Measurements from ENCODE around the gene MRPS25. TPM values are rescaled to one million over a fixed set of nuclear protein-coding genes. Genes with fewer than 3 reads are reported as not detected.

The MRPS25 gene
- total RNA-seq, 4 donors from 2014 or later, result 11.9 to 28.6 (median 23.5) TPM

DNA sequence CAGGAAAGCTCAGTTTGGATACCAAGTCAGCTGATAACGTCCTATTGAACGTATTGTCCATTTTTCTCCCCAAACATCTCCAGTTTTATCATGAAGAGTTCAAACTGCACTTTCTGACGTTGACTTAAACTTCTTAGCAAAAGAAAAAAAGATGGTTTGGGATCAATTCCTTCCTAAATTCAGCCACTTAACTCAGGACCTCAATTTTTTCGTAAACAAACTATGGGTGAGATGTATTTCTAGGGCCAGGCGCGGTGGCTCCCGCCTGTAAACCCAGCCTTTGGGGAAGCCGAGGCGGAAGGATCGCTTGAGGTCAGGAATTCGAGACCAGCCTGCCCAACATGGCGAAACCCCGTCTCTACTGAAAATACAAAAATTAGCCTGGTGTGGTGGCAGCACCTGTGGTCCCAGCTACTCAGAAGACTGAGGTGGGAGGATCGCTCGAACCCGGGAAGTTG, 464 bp upstream of the MRPS25 start:
- TF ChIP-seq, protein P1, sequence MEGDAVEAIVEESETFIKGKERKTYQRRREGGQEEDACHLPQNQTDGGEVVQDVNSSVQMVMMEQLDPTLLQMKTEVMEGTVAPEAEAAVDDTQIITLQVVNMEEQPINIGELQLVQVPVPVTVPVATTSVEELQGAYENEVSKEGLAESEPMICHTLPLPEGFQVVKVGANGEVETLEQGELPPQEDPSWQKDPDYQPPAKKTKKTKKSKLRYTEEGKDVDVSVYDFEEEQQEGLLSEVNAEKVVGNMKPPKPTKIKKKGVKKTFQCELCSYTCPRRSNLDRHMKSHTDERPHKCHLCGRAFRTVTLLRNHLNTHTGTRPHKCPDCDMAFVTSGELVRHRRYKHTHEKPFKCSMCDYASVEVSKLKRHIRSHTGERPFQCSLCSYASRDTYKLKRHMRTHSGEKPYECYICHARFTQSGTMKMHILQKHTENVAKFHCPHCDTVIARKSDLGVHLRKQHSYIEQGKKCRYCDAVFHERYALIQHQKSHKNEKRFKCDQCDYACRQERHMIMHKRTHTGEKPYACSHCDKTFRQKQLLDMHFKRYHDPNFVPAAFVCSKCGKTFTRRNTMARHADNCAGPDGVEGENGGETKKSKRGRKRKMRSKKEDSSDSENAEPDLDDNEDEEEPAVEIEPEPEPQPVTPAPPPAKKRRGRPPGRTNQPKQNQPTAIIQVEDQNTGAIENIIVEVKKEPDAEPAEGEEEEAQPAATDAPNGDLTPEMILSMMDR (IDR thresholded peaks at IDR 0.05; ENCODE audit: low read depth), result no peak

DNA sequence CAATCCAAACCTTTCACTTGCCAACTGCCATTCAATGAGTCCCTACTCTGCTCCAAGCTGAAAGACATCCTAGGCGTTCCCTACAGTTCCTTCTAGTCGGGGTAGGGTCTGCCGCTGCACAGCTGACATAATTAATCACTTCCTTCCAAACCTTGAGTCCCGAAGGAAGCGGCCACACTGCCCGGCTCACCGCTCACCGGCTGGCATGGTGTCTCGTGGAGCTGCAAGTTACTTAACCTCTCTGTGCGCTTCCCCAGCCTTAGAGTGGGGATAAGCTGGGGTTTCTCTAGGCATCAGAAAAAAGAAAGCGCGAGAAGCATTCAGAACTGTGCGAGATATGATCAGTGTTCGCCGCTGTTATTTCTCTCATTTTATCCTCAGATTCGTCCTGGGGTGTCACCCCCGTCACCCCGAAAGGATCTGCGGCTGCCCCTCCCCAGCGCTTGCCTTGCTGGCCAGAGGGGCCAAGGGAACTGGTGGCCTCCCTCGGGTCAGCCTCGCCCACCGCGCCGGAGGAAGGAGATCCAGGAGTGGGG, 748 bp downstream of the MRPS25 start:
- TF ChIP-seq, protein P1 (IDR thresholded peaks at IDR 0.05; ENCODE audit: low read depth), result no peak

DNA sequence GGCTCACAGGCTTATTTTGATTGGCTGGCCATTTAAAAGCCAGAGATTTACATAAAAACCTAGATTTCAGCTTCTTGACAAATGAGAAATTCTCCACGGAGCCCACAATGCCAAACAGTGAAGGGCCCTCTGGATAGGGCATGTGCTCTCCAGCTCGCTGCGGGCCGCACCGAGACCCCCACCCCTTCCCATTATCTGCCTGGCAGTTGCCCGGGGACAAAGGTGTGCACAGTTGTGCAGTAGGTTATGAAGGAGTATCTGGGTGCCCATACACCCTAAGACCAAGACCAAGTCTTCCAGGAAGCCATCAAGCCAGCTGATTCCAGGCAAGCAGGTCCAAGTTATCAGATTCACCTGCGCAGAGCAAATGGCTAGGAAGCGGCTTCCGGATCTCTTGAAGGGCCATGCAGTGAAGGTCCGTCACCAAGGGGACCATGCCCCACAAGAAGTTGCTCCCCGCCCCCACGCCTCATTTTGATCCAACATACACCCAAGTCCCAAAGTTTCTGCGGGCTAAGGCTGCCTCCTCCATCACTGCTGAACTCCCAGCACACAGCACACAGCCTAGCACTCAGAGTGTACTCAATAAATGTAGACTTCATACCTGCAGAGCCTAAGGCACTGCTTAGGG, 1.3 kb downstream of the MRPS25 start:
- TF ChIP-seq, protein P1 (IDR thresholded peaks at IDR 0.05; ENCODE audit: low read depth), result no peak

DNA sequence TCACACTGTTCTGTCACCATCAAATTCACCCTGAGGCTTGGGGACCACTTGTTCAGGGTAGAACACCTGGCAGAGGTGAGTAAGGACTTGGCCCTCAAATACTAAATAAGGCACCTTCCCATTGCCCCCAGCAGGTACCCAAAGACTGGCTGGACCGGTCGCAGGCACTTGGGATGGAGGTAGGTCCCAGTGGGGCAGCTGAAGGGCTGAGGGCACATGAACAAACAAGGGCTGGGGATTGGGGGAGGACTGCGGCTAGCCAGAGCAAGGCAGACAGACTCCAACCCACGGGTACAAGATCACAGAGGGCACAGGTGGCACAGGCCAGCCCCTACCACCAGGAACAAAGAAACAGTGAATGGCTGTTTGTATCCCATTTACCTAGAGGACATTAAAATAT, 1.9 kb downstream of the MRPS25 start:
- TF ChIP-seq, protein P1 (IDR thresholded peaks at IDR 0.05; ENCODE audit: low read depth), result no peak

DNA sequence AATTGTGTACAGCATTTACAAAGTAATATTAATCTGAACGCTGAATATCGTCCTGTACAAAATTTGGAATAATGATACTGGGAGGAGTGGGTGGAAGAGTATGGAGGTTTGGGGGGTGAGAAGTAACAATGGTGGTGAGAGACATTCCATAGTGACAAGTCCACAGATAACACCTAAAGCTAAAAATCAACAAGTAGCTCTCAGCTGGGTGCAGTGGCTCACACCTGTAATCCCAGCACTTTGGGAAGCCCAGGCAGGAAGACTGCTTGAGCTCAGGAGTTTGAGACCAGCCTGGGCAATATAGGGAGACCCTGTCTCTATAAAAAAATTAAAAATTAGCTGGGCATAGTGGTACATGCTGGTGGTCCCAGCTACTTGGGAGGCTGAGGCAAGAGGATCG, 5.1 kb downstream of the MRPS25 start:
- TF ChIP-seq, protein P1 (IDR thresholded peaks at IDR 0.05; ENCODE audit: low read depth), result no peak

DNA sequence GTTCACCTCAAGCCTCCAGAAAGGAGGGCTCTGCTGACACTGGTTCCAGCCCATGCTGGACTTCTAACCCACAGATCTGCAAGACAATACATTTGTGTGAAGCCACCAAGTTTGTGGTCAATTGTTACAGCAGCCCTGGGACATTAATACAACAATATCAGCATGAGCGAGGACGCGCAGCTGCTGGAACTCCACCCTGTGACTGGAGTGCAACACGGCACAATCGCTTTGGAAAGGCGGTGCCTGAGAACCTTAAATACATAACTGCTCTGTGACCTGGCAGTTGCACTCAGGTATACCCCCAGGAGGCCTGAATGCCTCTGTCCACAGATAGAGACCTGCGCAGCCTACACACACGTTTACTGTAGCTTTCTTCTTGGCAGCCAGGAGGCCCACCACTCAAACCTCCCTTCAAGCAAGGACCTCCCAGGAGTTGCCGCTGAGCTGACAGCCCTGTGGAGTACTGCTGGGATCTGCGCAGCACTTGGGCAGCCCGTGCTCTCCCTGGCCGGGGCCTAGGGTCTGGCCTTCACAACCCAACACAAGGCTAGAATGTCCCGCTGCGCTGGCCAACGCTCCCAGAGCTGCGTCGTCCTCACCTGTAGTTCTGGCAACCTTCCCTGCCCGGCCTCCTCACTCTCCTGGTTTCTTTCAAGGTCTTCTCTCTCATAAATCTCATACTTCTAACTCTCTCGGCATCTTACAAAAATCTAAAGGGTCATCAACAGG, 8.3 kb downstream of the MRPS25 start:
- TF ChIP-seq, protein P1 (IDR thresholded peaks at IDR 0.05; ENCODE audit: low read depth), result no peak

DNA sequence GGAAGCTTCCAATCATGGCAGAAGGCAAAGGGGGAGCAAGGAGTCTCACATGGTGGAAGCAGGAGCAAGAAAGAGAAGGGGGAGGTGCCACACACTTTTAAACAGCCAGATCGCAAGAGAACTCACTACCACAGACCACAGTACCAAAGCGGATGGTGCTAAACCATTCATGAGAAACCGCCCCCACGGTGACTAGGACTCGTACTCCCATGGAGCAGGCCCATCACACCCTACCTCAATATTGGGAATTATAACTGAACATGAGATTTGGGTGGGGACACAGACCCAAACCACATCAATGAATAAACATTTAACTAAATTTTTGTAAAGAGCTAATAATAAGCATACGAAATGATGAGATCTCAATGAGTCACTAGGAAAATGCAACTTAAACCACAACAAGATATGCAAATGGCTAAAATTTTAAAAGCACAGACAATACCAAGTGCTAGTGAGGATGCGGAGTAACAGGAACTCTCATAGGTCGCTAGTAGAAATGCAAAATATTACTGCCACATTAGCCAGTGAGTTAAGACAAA, 10.0 kb downstream of the MRPS25 start:
- TF ChIP-seq, protein P1 (IDR thresholded peaks at IDR 0.05; ENCODE audit: low read depth), result no peak
